SK-N-MC (cell line): ENCODE data around the gene KIAA0825.

Source experiments
- DNase-seq: peaks from one replicate; pipeline ENCODE4 v3.0.0-alpha.2; 2011; ENCODE audit warnings: low read depth, low spot score
- H3K27ac ChIP-seq: fragments of 200-600 bp; sonication (generic); 2 replicates; pipeline ENCODE4 v1.5.1; 2016; ENCODE audit warnings: mixed run types
- H3K36me3 ChIP-seq: fragments of 200-600 bp; sonication (generic); 2 replicates; pipeline ENCODE4 v1.6.1; 2017; ENCODE audit warnings: antibody characterized with exemption, low read length, mixed read lengths; ENCODE audit not compliant: insufficient read depth
- H3K4me3 ChIP-seq: fragments of 200-600 bp; sonication (generic); 2 replicates; pipeline ENCODE4 v1.5.1; 2016
- H3K9ac ChIP-seq: fragments of 200-600 bp; sonication (generic); 2 replicates; pipeline ENCODE4 v1.8.0; 2017; ENCODE audit warnings: mixed run types, mixed read lengths; ENCODE audit not compliant: insufficient read length
- H3K9me3 ChIP-seq: fragments of 200-600 bp; sonication (generic); 2 replicates; pipeline ENCODE4 v1.6.1; 2017; ENCODE audit warnings: low read depth, mild to moderate bottlenecking, antibody characterized with exemption, low read length, moderate library complexity, mixed read lengths
- EZH2 ChIP-seq: fragments of 200-600 bp; sonication (generic); IDR thresholded peaks from one replicate; pipeline ENCODE4 v1.6.1; 2017; ENCODE audit warnings: antibody characterized with exemption
- FOXP2 ChIP-seq: optimal IDR thresholded peaks from 2 replicates; pipeline ENCODE3; 2011; ENCODE audit warnings: mild to moderate bottlenecking, moderate library complexity; ENCODE audit not compliant: insufficient read depth; ENCODE audit errors: extremely low read length, control extremely low read depth
- POLR2AphosphoS5 ChIP-seq: IDR thresholded peaks from 2 replicates; pipeline ENCODE4 v1.6.1; 2012; ENCODE audit warnings: mild to moderate bottlenecking, low read depth, low read length, borderline replicate concordance

The KIAA0825 gene

DNA sequence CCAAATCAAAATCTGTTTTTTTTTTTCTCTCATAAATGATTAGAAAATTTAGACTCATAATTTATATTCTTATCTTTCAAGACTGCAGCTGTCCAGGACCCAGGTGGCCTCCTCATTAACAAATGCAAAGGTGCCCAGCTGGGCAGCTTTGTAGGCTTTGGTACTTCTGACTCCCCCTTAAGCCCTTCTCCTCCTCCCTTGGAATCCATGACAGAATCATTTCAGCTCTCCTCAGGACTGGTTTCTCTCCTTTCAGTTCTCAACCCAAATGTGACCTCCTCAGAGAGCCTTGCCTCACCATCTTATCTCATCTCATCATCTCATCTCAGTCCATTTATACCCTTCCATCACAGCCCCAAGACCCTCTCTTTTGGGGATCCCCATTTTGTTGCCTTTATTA, 221.7 kb downstream of the KIAA0825 start:
- no peak overlapping the region for H3K9ac ChIP-seq
- no peak overlapping the region for H3K4me3 ChIP-seq
- no peaks in the 10 kb centered on the region for H3K9me3 ChIP-seq
- H3K36me3 ChIP-seq: no peaks in the 10 kb centered on the region
- no peak for DNase-seq
- no peak overlapping the region for H3K27ac ChIP-seq
- TF ChIP-seq POLR2AphosphoS5 (no peak), FOXP2 (no peak), EZH2 (no peak)

DNA sequence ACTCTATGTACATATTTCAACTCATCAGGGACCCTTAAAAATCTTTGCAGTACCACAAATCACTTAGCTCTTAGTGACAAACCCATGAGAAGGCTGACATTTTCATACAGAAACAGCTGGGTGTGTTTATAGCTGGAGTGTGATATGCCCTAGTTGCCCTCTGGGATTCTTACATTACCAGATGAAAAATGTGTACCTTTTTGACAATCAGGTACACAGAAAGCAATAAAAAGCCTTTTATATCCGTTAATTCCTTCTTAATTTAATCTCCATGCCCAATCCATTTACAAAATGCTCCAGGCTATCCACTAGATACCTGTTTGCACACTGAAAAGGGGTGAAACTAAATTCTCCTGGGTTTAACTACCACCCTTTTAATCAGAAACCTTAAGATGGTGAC, 222.9 kb downstream of the KIAA0825 start:
- H3K9me3 ChIP-seq: no peaks in the 10 kb centered on the region
- H3K9ac ChIP-seq: no peak overlapping the region
- no peaks in the 10 kb centered on the region for H3K36me3 ChIP-seq
- DNase-seq: no peak
- TF ChIP-seq POLR2AphosphoS5: no peak
- no peak for TF ChIP-seq EZH2
- H3K4me3 ChIP-seq: no peak overlapping the region
- H3K27ac ChIP-seq: no peak overlapping the region

- H3K9ac ChIP-seq: no peak overlapping the region
- no peaks in the 10 kb centered on the region for H3K36me3 ChIP-seq
- no peak for DNase-seq
- H3K9me3 ChIP-seq: no peaks in the 10 kb centered on the region
- H3K4me3 ChIP-seq: no peak overlapping the region
- no peak overlapping the region for H3K27ac ChIP-seq
- TF ChIP-seq EZH2 (no peak), POLR2AphosphoS5 (no peak), FOXP2 (no peak)
Observed at GRCh38 chr5:94391996-94392395, 226.4 kb downstream of the KIAA0825 start.

- Histone ChIP-seq H3K9me3 (no peaks in the 10 kb centered on the region), H3K4me3 (no peak overlapping the region), H3K36me3 (no peaks in the 10 kb centered on the region), H3K9ac (no peak overlapping the region), H3K27ac (no peak overlapping the region)
- no peak for DNase-seq
- TF ChIP-seq POLR2AphosphoS5 (no peak), FOXP2 (no peak), EZH2 (no peak)
Observed at GRCh38 chr5:94389515-94389899, 228.9 kb downstream of the KIAA0825 start.

DNA sequence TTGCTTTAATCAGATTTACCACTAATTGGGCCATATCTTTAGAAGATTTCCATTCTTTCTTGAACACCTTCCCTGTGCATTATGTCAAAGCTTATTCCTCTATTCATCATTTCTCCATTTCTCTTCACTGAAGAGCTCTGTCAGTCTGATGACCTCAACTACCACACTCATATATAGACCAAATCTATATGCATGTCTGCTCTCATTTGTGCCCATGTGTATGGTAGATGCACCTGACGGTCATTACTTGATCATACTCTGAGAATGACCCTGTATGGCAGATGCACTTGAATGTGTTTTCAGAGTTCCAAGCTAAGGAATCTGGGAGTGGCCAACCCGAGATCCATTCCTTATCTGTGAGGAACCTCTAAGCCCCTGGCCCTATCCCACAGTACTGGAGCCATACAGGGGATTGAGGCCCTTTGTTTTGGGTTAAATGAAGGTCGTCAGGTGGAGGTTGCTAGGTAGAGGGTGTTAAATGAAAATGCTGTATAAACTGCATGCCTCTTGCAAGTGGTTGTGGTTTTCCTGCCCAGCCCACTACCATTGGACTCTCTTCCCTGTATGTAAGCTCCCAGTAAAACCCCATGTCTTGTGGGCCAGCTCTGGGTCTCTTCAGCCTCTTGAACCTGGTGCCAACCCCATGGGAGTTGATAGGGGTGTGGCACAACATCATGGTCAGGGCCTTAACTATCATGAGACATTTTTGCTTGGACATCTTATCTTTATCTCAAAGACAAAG, 229.5 kb downstream of the KIAA0825 start:
- TF ChIP-seq EZH2 (no peak), FOXP2 (no peak), POLR2AphosphoS5 (no peak)
- no peak for DNase-seq
- Histone ChIP-seq H3K36me3 (no peaks in the 10 kb centered on the region), H3K9ac (no peak overlapping the region), H3K9me3 (no peaks in the 10 kb centered on the region), H3K27ac (no peak overlapping the region), H3K4me3 (no peak overlapping the region)

GRCh38 chr5:94385767-94386166, 232.6 kb downstream of the KIAA0825 start:
- Histone ChIP-seq H3K27ac (no peak overlapping the region), H3K4me3 (no peak overlapping the region), H3K36me3 (no peaks in the 10 kb centered on the region), H3K9ac (no peak overlapping the region), H3K9me3 (no peaks in the 10 kb centered on the region)
- TF ChIP-seq FOXP2: no peak
- TF ChIP-seq POLR2AphosphoS5: no peak
- no peak for TF ChIP-seq EZH2
- no peak for DNase-seq

- no peak overlapping the region for H3K4me3 ChIP-seq
- TF ChIP-seq FOXP2: no peak
- TF ChIP-seq EZH2: no peak
- TF ChIP-seq POLR2AphosphoS5: no peak
- H3K36me3 ChIP-seq: no peaks in the 10 kb centered on the region
Observed at GRCh38 chr5:94378062-94378461, 240.3 kb downstream of the KIAA0825 start.

GRCh38 chr5:94376672-94377345, 241.6 kb downstream of the KIAA0825 start:
- Histone ChIP-seq H3K9ac (no peak overlapping the region), H3K36me3 (no peaks in the 10 kb centered on the region), H3K4me3 (no peak overlapping the region), H3K27ac (no peak overlapping the region), H3K9me3 (no peaks in the 10 kb centered on the region)
- TF ChIP-seq POLR2AphosphoS5: no peak
- TF ChIP-seq EZH2: no peak
- no peak for TF ChIP-seq FOXP2
- no peak for DNase-seq

More at GRCh38 chr5:94378062-94378461, 240.3 kb downstream of the KIAA0825 start:
- Histone ChIP-seq H3K9ac (no peak overlapping the region), H3K9me3 (no peaks in the 10 kb centered on the region), H3K27ac (no peak overlapping the region)
- no peak for DNase-seq

- no peak overlapping the region for H3K9ac ChIP-seq
- no peaks in the 10 kb centered on the region for H3K36me3 ChIP-seq
- H3K27ac ChIP-seq: no peak overlapping the region
- H3K4me3 ChIP-seq: no peak overlapping the region
- TF ChIP-seq EZH2: no peak
- TF ChIP-seq FOXP2: no peak
- no peak for TF ChIP-seq POLR2AphosphoS5
- DNase-seq: no peak
- H3K9me3 ChIP-seq: no peaks in the 10 kb centered on the region
Observed at GRCh38 chr5:94375801-94376200, 242.6 kb downstream of the KIAA0825 start.
